GM18909 (cell line): ENCODE results near the gene MYRIP.
A peak's percentile ranks its signal among the peaks of the same experiment; 100 is the strongest.

ENCODE experiments used
- ATAC-seq: cut with Tn5 transposase; IDR thresholded peaks from one replicate; pipeline ENCODE4 v1.9.1; 2021; ENCODE audit warnings: mild to moderate bottlenecking; ENCODE audit not compliant: unreplicated experiment, poor library complexity

MYRIP gene

DNA sequence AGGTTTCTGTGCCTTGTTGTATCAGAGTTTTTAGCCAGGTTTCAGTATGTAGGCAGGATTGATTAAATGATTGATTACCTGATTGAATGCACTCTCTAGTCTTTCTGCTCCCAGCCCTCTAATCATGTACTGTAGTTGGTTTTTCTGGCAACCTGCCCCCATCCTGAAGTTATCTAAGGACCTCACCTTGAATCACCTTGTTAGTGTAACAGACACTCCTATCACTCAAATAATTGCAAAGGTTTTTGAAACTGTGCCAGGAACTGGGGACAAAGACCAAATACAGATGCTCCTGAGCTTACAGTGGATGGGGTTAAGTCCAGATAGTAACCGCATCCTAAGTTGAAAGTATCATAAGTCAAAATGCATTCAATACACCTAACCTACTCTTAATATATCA is 358.5 kb downstream of the MYRIP start:
- ATAC-seq = no peak

DNA sequence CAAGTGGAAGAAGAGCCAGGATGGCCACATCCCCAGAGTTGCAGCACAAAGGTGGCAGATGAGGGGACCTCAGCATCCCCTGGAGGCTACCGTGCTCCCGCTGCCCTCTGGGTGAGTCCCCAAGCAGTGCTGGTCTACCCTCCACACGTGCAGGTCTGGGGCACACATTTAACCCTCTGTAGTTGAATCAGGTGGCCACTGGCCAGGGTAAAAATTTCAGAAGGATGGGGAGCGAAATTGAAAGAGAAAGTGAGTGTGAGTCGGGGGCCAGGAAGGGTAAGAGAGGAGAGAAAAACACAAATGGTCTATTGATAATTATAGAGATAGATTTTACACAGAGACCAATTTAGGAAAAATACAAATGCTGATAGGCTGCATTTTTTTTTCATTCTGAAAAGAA is 360.6 kb downstream of the MYRIP start:
- peak; percentile 52 for ATAC-seq

DNA sequence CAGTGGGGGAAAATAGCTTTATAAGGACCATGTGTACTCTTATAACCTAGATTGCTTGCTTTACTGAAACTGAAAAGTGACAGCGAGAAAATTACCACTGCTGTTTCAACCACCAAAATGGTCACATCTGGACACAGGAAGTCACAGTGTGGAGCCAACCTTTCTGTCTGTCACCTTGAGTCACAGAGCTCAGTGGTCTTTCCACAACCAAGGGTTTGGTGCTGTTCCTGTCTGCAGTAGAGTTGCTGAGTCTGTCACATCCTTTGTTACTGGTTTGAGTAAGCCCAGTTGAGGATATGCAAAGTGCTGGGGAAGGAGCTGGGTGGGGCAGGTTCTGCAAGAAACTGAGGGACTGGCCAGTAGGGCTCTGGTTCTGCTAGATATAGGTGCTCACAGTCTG is 361.0 kb downstream of the MYRIP start:
- ATAC-seq = peak; percentile 98

DNA sequence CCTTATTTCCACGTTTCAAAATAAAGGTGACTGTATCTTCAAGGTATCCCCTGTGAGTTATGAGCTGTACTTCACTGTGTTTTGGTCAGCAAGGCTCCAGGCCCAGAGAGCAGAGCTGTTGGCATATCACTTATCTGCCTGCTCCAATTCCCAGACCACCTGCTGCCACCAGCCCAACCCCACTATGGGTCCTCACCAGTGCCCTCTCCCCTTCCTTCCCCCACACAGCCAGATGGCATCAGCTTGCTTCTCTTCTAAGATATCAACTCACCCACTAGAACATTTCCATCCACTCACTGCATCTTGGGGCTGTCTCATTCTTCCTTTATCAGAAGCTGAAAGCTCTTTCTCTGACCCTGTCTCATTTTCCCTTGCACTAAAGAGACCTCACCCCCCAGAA is 363.2 kb downstream of the MYRIP start:
- ATAC-seq = no peak

DNA sequence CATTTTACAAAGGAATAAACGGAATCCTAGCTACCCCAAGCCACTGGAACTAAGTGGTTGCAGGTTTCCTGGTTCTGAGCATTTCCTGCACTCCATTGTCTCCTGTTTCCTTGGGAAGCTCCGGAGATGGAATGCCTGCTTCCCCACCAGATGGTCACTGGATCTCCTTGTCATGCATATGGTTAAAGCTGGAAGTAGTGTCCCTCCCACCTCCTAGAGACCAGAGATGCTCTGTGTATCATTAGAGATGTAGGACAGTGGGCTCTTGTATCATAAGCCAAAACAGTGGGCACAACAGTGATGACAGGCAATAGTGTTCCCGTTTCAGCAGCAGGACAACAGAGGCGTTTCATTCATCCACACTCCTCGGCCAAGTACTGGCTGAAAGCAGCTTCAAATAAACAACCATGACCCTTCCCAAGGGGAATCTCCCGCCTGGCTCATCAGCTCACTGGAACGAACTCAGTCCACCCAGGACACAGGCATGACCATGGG is 363.9 kb downstream of the MYRIP start:
- ATAC-seq = no peak

DNA sequence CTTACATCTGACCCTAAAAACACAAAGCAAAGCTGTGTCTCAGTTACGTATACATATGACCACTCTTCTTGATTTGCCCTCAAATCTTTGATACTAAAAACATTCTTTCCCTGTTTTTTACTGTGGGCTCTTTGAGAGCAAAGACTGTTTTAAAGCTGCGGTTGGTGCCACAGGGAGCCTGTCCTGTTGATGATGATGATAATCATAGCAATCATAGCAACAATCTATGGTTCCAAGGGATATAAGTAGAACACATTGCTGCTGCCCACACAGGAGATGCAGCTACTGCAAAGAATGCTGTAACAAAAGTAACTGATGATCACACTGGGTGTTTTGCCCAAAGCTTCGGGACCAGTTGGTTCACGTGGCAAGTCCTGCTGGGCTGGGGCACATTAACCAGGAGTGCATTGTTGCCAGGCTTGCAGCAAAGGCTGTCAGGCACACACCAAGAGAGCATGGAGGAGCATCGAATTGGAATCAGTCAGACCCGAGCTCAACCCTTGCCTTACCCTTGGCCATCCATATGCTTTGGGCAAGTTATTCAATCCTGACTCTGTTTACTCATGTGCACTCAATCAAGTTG is 368.7 kb downstream of the MYRIP start:
- ATAC-seq = no peak

DNA sequence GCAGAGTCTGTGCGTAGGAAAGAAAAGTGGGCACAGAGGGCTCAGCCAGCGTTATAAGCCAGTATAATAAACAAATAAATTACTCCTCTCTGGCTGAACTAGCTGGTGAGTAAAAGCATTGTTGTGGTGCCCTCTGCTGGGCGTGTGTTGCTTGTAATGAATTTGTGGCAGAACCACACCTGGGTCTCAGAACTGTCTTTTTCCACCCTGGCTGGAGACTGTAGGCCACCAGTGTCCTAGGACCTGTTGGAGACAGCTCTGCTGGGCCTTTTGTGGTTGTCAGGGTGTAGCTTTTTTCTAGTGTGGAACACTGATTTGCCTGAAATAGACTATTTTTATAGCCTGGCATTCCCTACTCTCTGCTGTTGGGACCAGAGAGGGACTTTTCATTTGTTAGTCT is 369.6 kb downstream of the MYRIP start:
- ATAC-seq = peak; percentile 65

DNA sequence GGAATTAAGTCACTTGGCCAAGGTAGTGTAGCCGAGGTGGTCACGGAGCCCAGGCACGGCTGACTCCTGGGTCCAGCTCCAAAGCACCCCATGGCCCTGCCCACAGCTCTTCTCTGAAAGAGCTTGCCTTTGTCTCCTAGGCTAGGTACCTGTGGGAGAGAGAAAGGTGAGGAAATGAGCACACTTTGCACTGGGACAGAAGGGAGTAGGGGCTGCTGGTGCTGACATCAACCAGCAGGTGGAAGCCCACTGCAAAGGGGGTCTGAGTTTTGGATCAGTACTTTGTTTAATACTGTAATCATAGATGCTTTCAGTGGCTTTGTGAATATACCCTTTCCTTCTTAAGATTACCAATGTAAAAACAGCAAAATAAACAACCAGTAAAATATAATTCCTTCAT is 371.8 kb downstream of the MYRIP start:
- ATAC-seq = no peak

DNA sequence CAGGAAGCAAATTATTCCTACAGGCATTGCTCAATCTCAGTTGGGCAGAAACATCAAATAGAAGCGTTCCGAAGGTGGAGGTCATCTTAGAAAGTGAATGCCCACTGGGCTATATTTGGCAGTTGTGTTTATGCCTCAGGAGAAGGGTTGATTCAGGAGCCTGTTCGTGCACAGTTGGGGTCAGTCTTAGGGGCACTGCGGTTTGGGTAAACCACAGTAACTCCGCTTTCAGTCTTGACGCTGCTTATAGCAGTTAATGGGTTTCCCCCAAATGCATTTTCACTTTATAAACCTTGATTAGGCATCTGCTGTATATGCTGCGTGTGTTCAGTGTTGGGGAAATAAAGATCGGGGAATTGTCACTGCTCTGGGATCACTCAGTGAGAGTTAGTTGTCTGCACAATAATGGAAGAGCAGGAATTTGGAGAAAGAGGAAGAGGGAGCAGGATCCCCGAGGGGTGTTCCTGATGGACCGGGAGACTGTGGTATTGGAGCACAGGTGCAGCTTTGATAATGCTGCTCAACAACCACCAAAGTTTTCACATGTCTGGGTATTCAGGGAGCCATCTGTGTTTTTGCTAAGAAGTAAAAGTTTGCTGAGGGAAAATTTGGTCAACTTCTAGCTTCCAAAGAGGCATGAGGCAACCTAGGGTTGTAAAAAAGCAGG is 375.8 kb downstream of the MYRIP start:
- ATAC-seq = peak; percentile 67

DNA sequence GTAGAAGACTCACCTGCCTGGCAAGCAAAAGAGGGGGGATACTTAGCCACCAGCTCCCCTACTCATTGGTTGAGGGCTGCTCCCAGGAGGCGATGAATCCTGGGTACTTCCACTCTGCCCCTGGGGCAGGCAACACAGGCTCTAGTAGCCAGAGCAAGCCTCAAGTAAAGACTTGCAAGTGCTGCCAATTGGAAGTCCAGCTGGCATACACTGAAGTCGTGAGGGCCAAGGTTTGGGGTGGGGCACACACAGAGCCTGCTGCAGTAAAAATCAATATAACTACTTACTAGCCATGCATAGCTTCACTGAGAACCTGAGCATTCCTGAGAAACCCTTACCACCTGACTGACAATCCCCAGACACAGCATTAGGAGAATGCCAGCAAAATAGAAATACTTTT is 377.1 kb downstream of the MYRIP start:
- no peak for ATAC-seq

DNA sequence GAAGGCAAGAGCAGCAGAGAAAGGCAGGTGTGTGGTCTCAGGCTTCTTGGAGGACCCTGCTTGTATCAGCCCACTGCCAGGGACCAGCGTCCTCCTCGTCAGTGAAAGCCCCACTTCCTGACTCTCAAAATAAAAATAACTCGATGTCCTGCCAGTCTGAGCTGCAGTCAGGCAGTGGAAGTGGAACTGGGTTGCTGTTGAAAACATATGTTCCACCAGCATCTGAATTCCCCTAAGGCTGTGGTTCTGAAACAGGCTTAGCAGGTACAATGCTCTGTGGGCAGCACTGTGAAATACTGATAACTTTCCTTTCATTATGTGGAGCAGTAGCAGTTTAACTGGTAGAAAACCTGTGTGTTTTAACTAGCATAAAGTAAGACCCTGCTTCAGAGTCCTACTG is 378.5 kb downstream of the MYRIP start:
- peak; percentile 78 for ATAC-seq

DNA sequence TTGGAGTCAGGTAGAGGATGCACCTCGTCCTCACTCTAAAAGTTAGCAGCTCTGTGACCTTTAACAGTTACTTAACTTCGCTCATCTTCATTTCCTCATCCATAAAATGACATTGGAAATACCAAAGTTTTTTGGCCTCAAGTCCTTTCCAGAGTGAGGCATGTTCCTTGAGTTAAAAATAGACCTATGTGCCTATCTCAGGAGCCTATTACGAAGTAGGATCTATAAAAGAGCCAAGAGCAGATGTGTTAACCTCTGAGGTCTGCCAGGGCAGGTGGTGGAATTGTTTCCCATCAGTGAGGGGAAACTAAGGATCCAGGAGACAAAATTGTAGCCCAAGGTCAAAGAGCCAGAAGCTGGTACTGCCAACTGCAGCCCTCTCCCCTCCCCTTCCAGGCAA is 379.7 kb downstream of the MYRIP start:
- no peak for ATAC-seq

DNA sequence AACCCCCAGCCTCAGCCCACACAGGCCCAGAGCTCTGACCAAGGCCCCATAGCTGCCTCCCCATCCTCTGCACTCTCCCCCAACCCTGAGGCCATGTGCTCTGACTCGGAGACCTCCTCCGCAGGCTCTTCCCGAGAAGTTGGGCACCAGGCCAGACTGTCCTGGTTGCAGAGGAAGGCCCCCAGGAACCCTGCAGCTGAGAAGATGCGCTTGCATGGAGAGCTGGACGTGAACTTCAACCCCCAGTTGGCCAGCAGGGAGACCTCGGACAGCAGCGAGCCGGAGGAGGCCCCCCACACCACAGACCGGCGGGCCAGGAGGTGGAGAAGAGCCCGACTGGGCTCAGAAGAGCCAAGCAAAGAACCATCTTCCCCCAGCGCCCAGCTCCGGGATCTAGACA is 380.6 kb downstream of the MYRIP start:
- ATAC-seq = no peak

DNA sequence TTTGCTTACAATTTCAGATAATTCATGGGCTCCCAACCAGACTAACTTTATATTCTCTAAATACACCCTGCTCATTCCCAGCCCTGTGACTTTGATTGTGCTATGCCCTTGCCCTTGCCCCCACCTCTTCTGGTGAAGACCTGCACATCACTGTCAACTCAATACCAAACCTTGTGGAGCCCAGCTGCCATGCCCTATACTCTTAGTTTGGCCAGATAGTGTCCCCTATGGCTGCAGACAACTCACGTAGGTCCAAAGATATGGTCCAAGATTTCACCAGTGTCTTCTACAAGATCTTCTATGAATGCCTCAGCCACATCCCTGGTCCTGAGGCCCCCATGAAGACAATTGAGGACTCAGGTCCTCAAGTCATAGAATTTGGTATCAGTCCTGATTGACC is 381.8 kb downstream of the MYRIP start:
- ATAC-seq = no peak

DNA sequence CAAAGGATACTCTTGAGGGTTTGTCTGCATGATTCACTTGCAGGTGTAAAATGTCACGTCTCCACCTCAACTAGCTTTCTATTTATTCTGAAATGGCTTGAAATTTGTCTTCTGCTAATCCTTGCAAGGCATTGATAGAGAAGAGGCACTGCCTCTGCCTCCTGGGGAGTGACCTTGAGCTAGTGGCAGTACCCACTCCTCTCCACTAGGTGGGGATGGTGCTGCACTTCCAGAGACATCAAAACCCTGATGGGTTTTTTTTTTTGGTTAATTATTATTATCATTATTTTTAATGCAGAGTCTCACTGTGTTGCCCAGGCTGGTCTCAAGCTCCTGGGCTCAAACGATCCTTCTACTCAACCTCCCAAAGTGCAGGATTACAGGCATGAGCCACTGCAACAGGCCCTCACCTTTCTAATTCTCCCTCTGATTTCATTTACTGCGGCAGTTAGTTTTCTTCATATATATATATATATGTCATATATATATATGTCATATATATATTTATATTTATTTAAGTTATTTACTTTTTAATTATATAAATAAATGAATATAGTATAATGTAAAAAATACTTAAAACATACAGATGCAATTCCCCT is 382.5 kb downstream of the MYRIP start:
- ATAC-seq = no peak

DNA sequence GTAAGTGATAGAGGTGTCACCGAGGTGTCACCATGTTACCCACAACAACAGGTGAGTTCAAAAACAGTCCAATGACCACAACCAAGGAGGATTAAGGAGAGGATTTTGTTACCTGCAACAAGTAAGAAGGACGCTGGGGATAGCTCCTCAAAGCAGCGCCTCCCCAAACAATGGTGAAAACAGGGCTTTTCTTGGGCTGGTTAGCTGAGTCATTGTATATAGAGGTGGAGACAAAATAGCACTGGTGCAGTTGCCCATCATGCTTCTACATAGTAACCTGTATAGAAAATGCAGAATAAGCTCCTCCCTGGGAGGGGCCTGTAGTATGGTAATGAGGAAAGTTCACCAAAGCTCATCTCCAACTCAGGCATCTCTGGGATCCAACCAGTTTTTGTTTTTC is 383.2 kb downstream of the MYRIP start:
- ATAC-seq = no peak

DNA sequence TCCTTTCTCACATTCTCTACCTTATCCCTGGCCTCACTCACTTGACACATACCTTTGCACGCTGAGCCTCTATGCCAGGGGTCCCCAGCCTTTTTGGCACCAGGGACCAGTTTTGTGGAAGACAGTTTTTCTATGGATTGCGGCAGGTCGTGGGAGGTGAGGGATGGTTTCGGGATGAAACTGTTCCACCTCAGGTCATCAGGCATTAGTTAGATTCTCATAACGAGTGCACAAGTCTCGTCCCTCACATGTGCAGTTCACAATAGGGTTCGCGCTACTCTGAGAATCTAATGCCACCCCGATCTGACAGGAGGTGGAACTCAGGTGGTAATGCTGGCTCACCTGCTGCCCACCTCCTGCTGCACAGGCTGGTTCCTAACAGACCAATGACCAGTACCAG is 387.6 kb downstream of the MYRIP start:
- no peak for ATAC-seq

DNA sequence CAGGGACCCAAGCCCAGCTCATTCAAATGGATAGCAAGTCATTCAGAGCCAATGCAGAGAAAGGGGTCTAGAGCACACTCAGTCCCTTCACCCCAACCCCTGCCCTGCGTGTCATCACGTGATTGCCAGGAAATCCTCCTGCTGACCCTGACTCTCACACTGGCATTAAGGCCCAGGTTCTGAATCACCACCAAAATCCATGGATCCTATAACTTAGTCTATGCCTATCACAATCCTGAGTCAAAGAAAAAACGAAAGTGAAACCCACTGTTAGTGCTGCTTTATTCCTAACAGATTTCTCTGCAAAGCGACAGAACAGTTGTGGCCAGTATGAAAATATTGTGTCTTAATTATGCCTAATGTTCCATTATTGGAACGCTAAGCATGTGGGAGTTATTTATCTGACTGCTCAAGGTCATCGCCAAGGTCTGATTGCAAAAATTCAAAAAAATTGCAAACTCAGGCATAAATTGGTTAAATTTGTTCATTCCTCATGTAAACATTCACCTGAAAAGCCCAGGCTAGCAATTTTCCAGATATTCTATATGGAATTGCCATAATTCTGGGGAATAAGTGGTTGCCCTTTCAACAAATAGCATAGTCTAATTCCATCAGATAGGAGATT is 391.4 kb downstream of the MYRIP start:
- ATAC-seq = no peak

DNA sequence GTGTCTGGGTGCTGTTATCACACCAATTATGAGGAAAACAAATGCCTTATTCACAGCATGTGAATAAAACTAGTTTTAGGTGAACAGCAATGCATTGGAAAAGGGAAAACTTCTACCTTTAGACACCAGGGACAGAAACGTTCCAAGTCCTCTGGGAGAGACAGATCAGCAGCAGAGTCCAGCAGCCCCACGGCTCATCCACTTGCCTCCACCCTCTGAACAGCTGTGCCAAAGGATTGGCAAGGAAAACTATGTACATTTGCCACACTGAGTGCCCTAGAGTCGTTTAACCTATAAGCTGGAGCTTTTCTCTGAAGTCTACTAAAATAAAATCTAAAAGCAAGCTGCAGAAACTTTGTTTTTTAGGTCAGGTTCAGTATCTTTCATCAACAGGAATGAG is 392.4 kb downstream of the MYRIP start:
- ATAC-seq = no peak

DNA sequence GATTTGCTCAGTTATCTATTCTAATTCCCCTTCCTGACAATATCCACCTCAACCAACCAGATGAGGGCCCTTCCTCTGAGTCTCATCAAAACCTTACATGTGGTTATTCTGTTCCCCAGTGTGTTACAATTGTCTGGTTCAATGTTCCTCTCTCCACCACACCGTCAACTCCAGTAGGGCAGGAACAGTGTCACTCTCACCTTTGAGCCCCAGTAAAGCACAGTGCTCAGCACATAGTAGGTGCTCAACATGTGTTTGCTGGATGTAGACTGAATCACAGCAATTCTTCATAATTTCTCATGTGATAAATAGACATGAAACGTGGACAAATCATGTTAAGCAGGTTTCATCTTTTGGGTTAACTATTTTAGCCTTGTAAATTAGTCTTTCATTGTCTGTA is 397.1 kb downstream of the MYRIP start:
- no peak for ATAC-seq

DNA sequence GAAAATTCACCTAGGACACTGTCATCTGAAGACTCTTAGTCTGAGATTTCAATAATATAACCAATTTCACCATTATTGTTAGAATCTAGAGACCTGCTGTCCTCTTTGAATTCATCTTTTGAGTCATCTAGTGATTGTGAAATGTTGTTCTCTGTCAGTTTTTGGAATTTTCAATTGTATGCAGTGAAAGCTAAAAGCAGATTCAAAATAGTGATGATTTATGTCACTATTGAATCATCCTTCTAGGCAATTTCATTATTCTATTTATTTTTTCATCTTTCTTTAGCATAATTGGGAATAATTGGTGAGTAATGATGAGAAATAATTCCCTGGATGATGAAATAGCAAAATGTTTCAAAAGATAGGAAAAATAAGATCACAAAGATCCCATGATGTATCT is 398.4 kb downstream of the MYRIP start:
- no peak for ATAC-seq

DNA sequence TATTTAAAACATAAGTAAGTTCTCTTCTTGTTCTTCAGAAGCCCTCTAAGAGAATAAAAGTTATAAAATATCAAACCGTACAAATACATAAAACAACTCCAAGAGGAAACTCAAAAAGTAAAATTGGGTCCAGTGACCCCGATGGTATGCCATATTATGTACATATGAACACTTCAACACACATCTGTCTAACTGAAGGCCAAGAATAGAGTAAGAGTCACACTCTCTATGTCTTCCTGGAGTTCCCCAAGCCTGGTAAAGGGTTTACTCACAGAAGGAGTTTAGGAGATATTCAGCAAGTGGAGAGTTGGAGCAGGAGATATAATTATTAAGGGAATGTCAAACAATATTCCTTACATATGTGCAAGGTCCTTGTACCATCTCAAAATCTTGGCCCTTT is 398.8 kb downstream of the MYRIP start:
- no peak for ATAC-seq
